Activated CD4-positive, alpha-beta memory T cell treated with anti-CD3 and anti-CD28 coated beads, Interleukin-2, amount 10 ng/mL, durations not matched to agents 7 days and 5 days (primary cell): ENCODE measurements around the gene MUSTN1. TPM values are rescaled to one million over a fixed set of nuclear protein-coding genes. Genes with fewer than 3 reads are reported as not detected.

Experiments used
- CTCF ChIA-PET: fragments of 350-600 bp; sonication (Branson Sonifier 250); formaldehyde crosslinking; loops from one replicate; lab custom pipeline; 2021; ENCODE audit warnings: antibody characterized with exemption, inconsistent platforms; lab: Charles Lee
- POLR2A ChIA-PET: fragments of 350-600 bp; sonication (Branson Sonifier 250); formaldehyde crosslinking; loops from one replicate; lab custom pipeline; 2021; ENCODE audit warnings: antibody characterized with exemption; lab: Charles Lee
- DNase-seq: peaks from one replicate; pipeline ENCODE4 v3.0.0-alpha.2; 2020
- H3K27ac Mint-ChIP-seq: one replicate; pipeline ENCODE4 v1.8.0; 2021; ENCODE audit warnings: mild to moderate bottlenecking, mixed read lengths
- H3K27me3 Mint-ChIP-seq: one replicate; pipeline ENCODE4 v1.8.0; 2021; ENCODE audit warnings: mixed read lengths
- H3K36me3 Mint-ChIP-seq: one replicate; pipeline ENCODE4 v1.8.0; 2021; ENCODE audit warnings: low read depth, mixed read lengths
- H3K4me1 Mint-ChIP-seq: one replicate; pipeline ENCODE4 v1.8.0; 2021; ENCODE audit warnings: mixed read lengths
- H3K4me3 Mint-ChIP-seq: one replicate; pipeline ENCODE4 v1.8.0; 2021; ENCODE audit warnings: mild to moderate bottlenecking, mixed read lengths
- H3K9me3 Mint-ChIP-seq: one replicate; pipeline ENCODE4 v1.8.0; 2021; ENCODE audit warnings: mixed read lengths
- total RNA-seq, 2 experiments: library from RNA; stranded (reverse); gene quantifications; one replicate each; pipeline ENCODE4 v1.2.3, GENCODE V29; 2021

Gene MUSTN1
- total RNA-seq, 2 experiments from 2014 or later = 3.3 to 4.4 TPM

DNA sequence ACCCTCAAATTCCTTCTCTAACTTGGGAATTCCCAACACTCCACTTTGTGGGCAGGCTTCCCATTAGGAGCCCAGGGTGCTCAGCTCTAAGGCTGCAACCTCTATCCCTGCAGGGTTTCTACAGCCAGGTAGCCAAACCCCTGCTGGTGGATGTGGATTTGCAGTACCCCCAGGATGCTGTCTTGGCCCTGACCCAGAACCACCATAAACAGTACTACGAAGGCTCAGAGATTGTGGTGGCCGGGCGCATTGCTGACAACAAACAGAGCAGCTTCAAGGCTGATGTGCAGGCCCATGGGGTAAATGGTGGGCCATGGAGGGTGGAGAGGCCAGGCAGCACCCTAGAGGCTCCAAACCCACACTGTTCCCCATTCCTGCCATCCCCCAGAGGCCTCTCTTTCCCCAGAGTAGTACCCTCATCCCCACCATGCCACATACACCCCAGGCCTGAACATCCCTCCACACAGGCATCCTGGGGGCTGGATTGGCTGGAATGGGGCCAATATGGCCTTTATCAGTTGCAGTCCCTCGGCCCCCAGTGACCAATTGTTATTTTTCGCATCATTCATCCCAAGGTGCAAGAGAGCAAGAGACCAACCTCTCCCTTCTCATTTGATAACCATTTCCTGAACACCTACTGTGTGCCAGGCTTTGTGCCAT, 49.8 kb downstream of the MUSTN1 start:
- no peaks in the 10 kb centered on the region for H3K4me1 Mint-ChIP-seq
- H3K4me3 Mint-ChIP-seq = no peak overlapping the region
- ChIA-PET CTCF (no interaction called here), POLR2A (no interaction called here)
- H3K36me3 Mint-ChIP-seq = no peaks in the 10 kb centered on the region
- no peak for DNase-seq
- H3K27ac Mint-ChIP-seq = no peak overlapping the region
- peaks cover 14% of the 10 kb centered on the region for H3K27me3 Mint-ChIP-seq
- H3K9me3 Mint-ChIP-seq = no peaks in the 10 kb centered on the region

DNA sequence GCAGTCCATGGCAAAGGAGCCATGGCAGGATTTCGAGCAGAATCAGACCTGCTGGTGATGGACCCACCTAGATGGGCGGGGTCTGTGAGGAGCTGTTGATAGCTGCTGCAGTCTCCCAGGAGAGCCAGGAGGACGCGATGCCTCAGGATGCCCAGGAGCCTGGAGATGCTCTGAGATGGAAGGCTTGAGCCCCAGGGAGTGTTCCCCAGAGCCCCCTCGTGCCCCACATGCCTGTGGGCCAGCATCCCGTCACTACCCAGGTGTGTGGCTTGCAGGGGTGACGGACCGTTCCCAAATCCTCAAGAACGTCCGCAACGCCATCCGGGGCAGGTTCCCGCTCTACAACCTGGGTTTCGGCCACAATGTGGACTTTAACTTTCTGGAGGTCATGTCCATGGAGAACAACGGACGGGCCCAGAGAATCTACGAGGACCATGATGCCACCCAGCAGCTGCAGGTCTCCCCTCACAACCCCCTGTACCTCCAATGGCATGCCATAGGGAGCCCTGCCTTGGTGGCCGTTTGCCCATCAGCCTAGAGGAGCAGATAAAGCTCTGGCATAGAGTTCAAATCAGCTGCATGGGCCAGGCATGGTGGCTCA, 50.7 kb downstream of the MUSTN1 start:
- no peak overlapping the region for H3K4me3 Mint-ChIP-seq
- no peak overlapping the region for H3K27ac Mint-ChIP-seq
- no peak for DNase-seq
- no peaks in the 10 kb centered on the region for H3K36me3 Mint-ChIP-seq
- no peaks in the 10 kb centered on the region for H3K4me1 Mint-ChIP-seq
- H3K9me3 Mint-ChIP-seq = no peaks in the 10 kb centered on the region
- H3K27me3 Mint-ChIP-seq = peaks cover 14% of the 10 kb centered on the region
- ChIA-PET POLR2A (interaction anchor here (1.0 kb wide), 1 partner anchor 9 kb away, joined by 3 read pairs; no protein-coding TSS in a partner anchor), CTCF (no interaction called here)

DNA sequence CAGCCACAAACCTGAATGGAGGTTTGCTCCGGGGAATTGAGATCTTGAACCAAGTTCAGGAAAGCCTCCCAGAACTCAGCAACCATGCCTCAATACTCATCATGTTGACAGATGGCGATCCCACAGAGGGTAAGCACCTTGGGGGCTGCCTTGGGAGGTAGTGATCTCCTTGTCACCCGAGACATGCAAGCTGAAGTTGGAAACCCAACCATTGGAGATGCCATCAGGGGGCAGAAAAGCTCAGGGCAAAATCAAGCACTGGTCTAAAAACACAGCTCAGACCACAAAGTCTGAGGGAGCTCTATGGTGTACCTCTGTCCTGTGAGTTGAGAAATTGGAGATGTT, 51.6 kb downstream of the MUSTN1 start:
- no peak for DNase-seq
- Mint-ChIP-seq H3K27ac (no peak overlapping the region), H3K9me3 (no peaks in the 10 kb centered on the region), H3K36me3 (no peaks in the 10 kb centered on the region), H3K27me3 (peaks cover 14% of the 10 kb centered on the region), H3K4me3 (no peak overlapping the region), H3K4me1 (no peaks in the 10 kb centered on the region)
- CTCF ChIA-PET = interaction anchor here (1.4 kb wide), 1 partner anchor 41 kb away, joined by 3 read pairs; no protein-coding TSS in a partner anchor
- POLR2A ChIA-PET = interaction anchor here (1.0 kb wide), 1 partner anchor 8 kb away, joined by 3 read pairs; no protein-coding TSS in a partner anchor

Other genes starting within 250 kb of the MUSTN1 start
- gene PBRM1, start 149.1 kb downstream of the MUSTN1 start, total RNA-seq = 10 to 100 TPM; 69.0 to 70.2 TPM
- 10 to 100 TPM; 66.8 to 67.5 TPM for gene GNL3, start 149.0 kb downstream of the MUSTN1 start, total RNA-seq
- gene GLT8D1, start 129.2 kb downstream of the MUSTN1 start, total RNA-seq = 10 to 100 TPM; 43.4 to 46.7 TPM
- gene SPCS1, start 128.9 kb downstream of the MUSTN1 start, total RNA-seq = 100 to 1,000 TPM; 107 to 108 TPM
- gene NEK4, start 64.1 kb downstream of the MUSTN1 start, total RNA-seq = 10 to 100 TPM; 17.8 to 19.1 TPM
- gene ITIH1, start 57.4 kb downstream of the MUSTN1 start, total RNA-seq = not detected
- gene ITIH3, start 40.2 kb downstream of the MUSTN1 start, total RNA-seq = not detected
- 10 to 100 TPM; 16.0 to 16.2 TPM for gene ITIH4, start 4.3 kb downstream of the MUSTN1 start, total RNA-seq
- 10 to 100 TPM; 31.9 to 34.7 TPM for gene STIMATE, start 62.5 kb upstream of the MUSTN1 start, total RNA-seq
- 10 to 100 TPM; 28.7 to 30.0 TPM for gene SFMBT1, start 211.1 kb upstream of the MUSTN1 start, total RNA-seq